Stimulated activated naive CD8-positive, alpha-beta T cell treated with anti-CD3 and anti-CD28 coated beads, Interleukin-15, Interleukin-2, amounts not matched to agents 100 ng/mL and 50 ng/mL, for 24 hours (primary cell): ENCODE data around the gene DNTT.

Source experiments
- H3K27ac Mint-ChIP-seq: one replicate; pipeline ENCODE4 v1.8.0; 2021; ENCODE audit warnings: mild to moderate bottlenecking, mixed read lengths
- H3K27me3 Mint-ChIP-seq: one replicate; pipeline ENCODE4 v1.8.0; 2021; ENCODE audit warnings: mixed read lengths
- H3K36me3 Mint-ChIP-seq: one replicate; pipeline ENCODE4 v1.8.0; 2021; ENCODE audit warnings: low read depth, mixed read lengths
- H3K4me1 Mint-ChIP-seq: one replicate; pipeline ENCODE4 v1.8.0; 2021; ENCODE audit warnings: low read depth, mixed read lengths
- H3K4me3 Mint-ChIP-seq: one replicate; pipeline ENCODE4 v1.8.0; 2021; ENCODE audit warnings: mild to moderate bottlenecking, mixed read lengths
- H3K9me3 Mint-ChIP-seq: one replicate; pipeline ENCODE4 v1.8.0; 2021; ENCODE audit warnings: mixed read lengths

DNTT gene

GRCh38 chr10:96339383-96339782, 35.1 kb downstream of the DNTT start:
- no peaks in the 10 kb centered on the region for H3K9me3 Mint-ChIP-seq
- H3K36me3 Mint-ChIP-seq: no peaks in the 10 kb centered on the region
- no peaks in the 10 kb centered on the region for H3K4me1 Mint-ChIP-seq
- no peak overlapping the region for H3K27ac Mint-ChIP-seq
- peaks cover 4% of the 10 kb centered on the region for H3K27me3 Mint-ChIP-seq
- H3K4me3 Mint-ChIP-seq: no peak overlapping the region

GRCh38 chr10:96339956-96340904, 36.0 kb downstream of the DNTT start:
- H3K27ac Mint-ChIP-seq: no peak overlapping the region
- no peaks in the 10 kb centered on the region for H3K36me3 Mint-ChIP-seq
- H3K9me3 Mint-ChIP-seq: peaks cover 3% of the 10 kb centered on the region

GRCh38 chr10:96341219-96342182, 37.3 kb downstream of the DNTT start:
- Mint-ChIP-seq H3K4me1 (no peaks in the 10 kb centered on the region), H3K27me3 (peaks cover 3% of the 10 kb centered on the region), H3K9me3 (peaks cover 10% of the 10 kb centered on the region), H3K36me3 (no peaks in the 10 kb centered on the region), H3K27ac (no peak overlapping the region), H3K4me3 (no peak overlapping the region)

More at GRCh38 chr10:96339956-96340904, 36.0 kb downstream of the DNTT start:
- Mint-ChIP-seq H3K27me3 (peaks cover 3% of the 10 kb centered on the region), H3K4me1 (no peaks in the 10 kb centered on the region), H3K4me3 (no peak overlapping the region)

GRCh38 chr10:96342402-96342801, 38.2 kb downstream of the DNTT start:
- Mint-ChIP-seq H3K27me3 (peaks cover 3% of the 10 kb centered on the region), H3K9me3 (peaks cover 10% of the 10 kb centered on the region), H3K4me3 (no peak overlapping the region), H3K4me1 (no peaks in the 10 kb centered on the region), H3K36me3 (no peaks in the 10 kb centered on the region), H3K27ac (no peak overlapping the region)

GRCh38 chr10:96344178-96344577, 39.9 kb downstream of the DNTT start:
- Mint-ChIP-seq H3K36me3 (no peaks in the 10 kb centered on the region), H3K9me3 (peaks cover 10% of the 10 kb centered on the region), H3K4me3 (no peak overlapping the region), H3K27me3 (peaks cover 3% of the 10 kb centered on the region), H3K4me1 (no peaks in the 10 kb centered on the region), H3K27ac (no peak overlapping the region)

GRCh38 chr10:96345222-96345621, 41.0 kb downstream of the DNTT start:
- no peak overlapping the region for H3K4me3 Mint-ChIP-seq
- peaks cover 3% of the 10 kb centered on the region for H3K27me3 Mint-ChIP-seq
- H3K36me3 Mint-ChIP-seq: no peaks in the 10 kb centered on the region
- peaks cover 10% of the 10 kb centered on the region for H3K9me3 Mint-ChIP-seq
- H3K27ac Mint-ChIP-seq: no peak overlapping the region
- no peaks in the 10 kb centered on the region for H3K4me1 Mint-ChIP-seq

GRCh38 chr10:96346295-96346694, 42.1 kb downstream of the DNTT start:
- H3K27ac Mint-ChIP-seq: no peak overlapping the region
- H3K9me3 Mint-ChIP-seq: peaks cover 10% of the 10 kb centered on the region
- peaks cover 3% of the 10 kb centered on the region for H3K27me3 Mint-ChIP-seq
- no peaks in the 10 kb centered on the region for H3K4me1 Mint-ChIP-seq
- H3K4me3 Mint-ChIP-seq: no peak overlapping the region
- H3K36me3 Mint-ChIP-seq: no peaks in the 10 kb centered on the region

- H3K9me3 Mint-ChIP-seq: no peaks in the 10 kb centered on the region
- H3K4me1 Mint-ChIP-seq: no peaks in the 10 kb centered on the region
- no peaks in the 10 kb centered on the region for H3K36me3 Mint-ChIP-seq
- no peak overlapping the region for H3K4me3 Mint-ChIP-seq
- H3K27me3 Mint-ChIP-seq: no peaks in the 10 kb centered on the region
- no peak overlapping the region for H3K27ac Mint-ChIP-seq
Measured at GRCh38 chr10:96352027-96352426, 47.8 kb downstream of the DNTT start.

GRCh38 chr10:96352582-96352981, 48.3 kb downstream of the DNTT start:
- Mint-ChIP-seq H3K27me3 (no peaks in the 10 kb centered on the region), H3K36me3 (no peaks in the 10 kb centered on the region), H3K9me3 (no peaks in the 10 kb centered on the region), H3K4me1 (no peaks in the 10 kb centered on the region), H3K4me3 (no peak overlapping the region), H3K27ac (no peak overlapping the region)

GRCh38 chr10:96357038-96357620, 52.9 kb downstream of the DNTT start:
- no peaks in the 10 kb centered on the region for H3K36me3 Mint-ChIP-seq
- H3K4me1 Mint-ChIP-seq: no peaks in the 10 kb centered on the region
- H3K27ac Mint-ChIP-seq: no peak overlapping the region
- H3K27me3 Mint-ChIP-seq: no peaks in the 10 kb centered on the region
- no peak overlapping the region for H3K4me3 Mint-ChIP-seq
- no peaks in the 10 kb centered on the region for H3K9me3 Mint-ChIP-seq

GRCh38 chr10:96358851-96359540, 54.8 kb downstream of the DNTT start, which contains the start of gene OPALIN:
TSS of gene OPALIN (minus strand) at chr10:96359002. CDS start at chr10:96358896, 106 bp downstream.
- Mint-ChIP-seq H3K4me1 (no peaks in the 10 kb centered on the region), H3K27me3 (no peaks in the 10 kb centered on the region), H3K9me3 (no peaks in the 10 kb centered on the region), H3K36me3 (no peaks in the 10 kb centered on the region), H3K4me3 (no peak within 1 kb of the TSS), H3K27ac (no peak within 1 kb of the TSS)

- Mint-ChIP-seq H3K9me3 (no peaks in the 10 kb centered on the region), H3K36me3 (no peaks in the 10 kb centered on the region), H3K27ac (no peak overlapping the region), H3K4me1 (no peaks in the 10 kb centered on the region), H3K27me3 (no peaks in the 10 kb centered on the region), H3K4me3 (no peak overlapping the region)
Measured at GRCh38 chr10:96359616-96360015, 55.4 kb downstream of the DNTT start.

- H3K36me3 Mint-ChIP-seq: no peaks in the 10 kb centered on the region
- no peak overlapping the region for H3K4me3 Mint-ChIP-seq
- H3K27ac Mint-ChIP-seq: no peak overlapping the region
- no peaks in the 10 kb centered on the region for H3K9me3 Mint-ChIP-seq
- no peaks in the 10 kb centered on the region for H3K27me3 Mint-ChIP-seq
- no peaks in the 10 kb centered on the region for H3K4me1 Mint-ChIP-seq
Measured at GRCh38 chr10:96360331-96360730, 56.1 kb downstream of the DNTT start.

GRCh38 chr10:96360766-96361165, 56.5 kb downstream of the DNTT start:
- Mint-ChIP-seq H3K36me3 (no peaks in the 10 kb centered on the region), H3K9me3 (no peaks in the 10 kb centered on the region), H3K4me1 (no peaks in the 10 kb centered on the region), H3K4me3 (no peak overlapping the region), H3K27ac (no peak overlapping the region), H3K27me3 (no peaks in the 10 kb centered on the region)
